A673 (cell line): Measurements from ENCODE around the gene KNDC1. TPM values are rescaled to one million over a fixed set of nuclear protein-coding genes. Genes with fewer than 3 reads are reported as not detected.

Experiments used
- BruUV-seq: library from RNA; stranded (reverse); fragments of 400-500 nt; replicated peaks from 2 replicates; lab custom pipeline; 2021; lab: Mats Ljungman, UMichigan
- CTCF ChIA-PET: fragments of 300-600 bp; sonication (Branson Sonifier 250); formaldehyde crosslinking; loops from one replicate; lab custom pipeline; 2022; ENCODE audit warnings: antibody characterized with exemption; lab: Charles Lee
- POLR2A ChIA-PET: fragments of 300-600 bp; sonication (Branson Sonifier 250); formaldehyde crosslinking; loops from one replicate; lab custom pipeline; 2022; ENCODE audit warnings: antibody characterized with exemption; ENCODE audit not compliant: low non-redundant PET; lab: Charles Lee
- DNase-seq: peaks from one replicate; pipeline ENCODE4 v3.0.0-alpha.2; 2015; ENCODE audit warnings: low spot score
- H3K27ac ChIP-seq: fragments of 200-600 bp; sonication (generic); 2 replicates; pipeline ENCODE4 v1.5.1; 2016; ENCODE audit warnings: mixed run types, low read depth, mild to moderate bottlenecking, mixed read lengths, antibody characterized with exemption, low read length; ENCODE audit not compliant: poor library complexity, severe bottlenecking
- H3K27me3 ChIP-seq: fragments of 200-600 bp; sonication (generic); replicated peaks from 2 replicates; pipeline ENCODE4 v1.6.1; 2017; ENCODE audit warnings: mixed run types, low read depth, mild to moderate bottlenecking, mixed read lengths, antibody characterized with exemption, low read length; ENCODE audit not compliant: insufficient read depth, poor library complexity
- H3K36me3 ChIP-seq: fragments of 200-600 bp; sonication (generic); 2 replicates; pipeline ENCODE4 v1.6.1; 2016; ENCODE audit warnings: mixed run types, mild to moderate bottlenecking, mixed read lengths, antibody characterized with exemption, low read length; ENCODE audit not compliant: insufficient read depth, poor library complexity, severe bottlenecking
- H3K4me1 ChIP-seq: fragments of 200-600 bp; sonication (generic); 2 replicates; pipeline ENCODE4 v1.6.1; 2017; ENCODE audit warnings: mixed run types, mild to moderate bottlenecking, mixed read lengths, antibody characterized with exemption, low read length; ENCODE audit not compliant: insufficient read depth, poor library complexity, severe bottlenecking
- H3K4me3 ChIP-seq: fragments of 200-600 bp; sonication (generic); 2 replicates; pipeline ENCODE4 v1.5.1; 2016; ENCODE audit warnings: low read depth, mixed run types, mild to moderate bottlenecking, mixed read lengths, low read length; ENCODE audit not compliant: poor library complexity, severe bottlenecking
- H3K9me3 ChIP-seq: fragments of 200-600 bp; sonication (generic); 2 replicates; pipeline ENCODE4 v1.6.1; 2016; ENCODE audit warnings: mixed run types, low read depth, mild to moderate bottlenecking, mixed read lengths, antibody characterized with exemption, low read length; ENCODE audit not compliant: poor library complexity, severe bottlenecking
- EZH2 ChIP-seq: fragments of 200-600 bp; sonication (generic); IDR thresholded peaks from 2 replicates; pipeline ENCODE4 v1.6.1; 2017; ENCODE audit warnings: borderline replicate concordance, low read depth, mild to moderate bottlenecking, mixed read lengths, antibody characterized with exemption, low read length; ENCODE audit not compliant: poor library complexity, severe bottlenecking
- intact Hi-C: fragments of 100-400 bp; cut with micrococcal nuclease; formaldehyde crosslinking; loops from one replicate; pipeline ENCODE4 v1.10.0; 2022; ENCODE audit not compliant: unreplicated experiment
- total RNA-seq: library from RNA; stranded (reverse); gene quantifications from 2 replicates; pipeline ENCODE4 v1.2.3, GENCODE V29; 2021
- TF ChIP-seq, protein P1 (sequence below): fragments of 300-800, 200-600 bp; sonication (generic); conservative IDR thresholded peaks from 2 replicates; pipeline ENCODE4 v1.5.1; 2017; ENCODE audit warnings: low read depth, mild to moderate bottlenecking, antibody characterized with exemption, low read length, moderate library complexity, mixed read lengths

Gene KNDC1
- total RNA-seq, 1 experiment from 2014 or later: not detected

DNA sequence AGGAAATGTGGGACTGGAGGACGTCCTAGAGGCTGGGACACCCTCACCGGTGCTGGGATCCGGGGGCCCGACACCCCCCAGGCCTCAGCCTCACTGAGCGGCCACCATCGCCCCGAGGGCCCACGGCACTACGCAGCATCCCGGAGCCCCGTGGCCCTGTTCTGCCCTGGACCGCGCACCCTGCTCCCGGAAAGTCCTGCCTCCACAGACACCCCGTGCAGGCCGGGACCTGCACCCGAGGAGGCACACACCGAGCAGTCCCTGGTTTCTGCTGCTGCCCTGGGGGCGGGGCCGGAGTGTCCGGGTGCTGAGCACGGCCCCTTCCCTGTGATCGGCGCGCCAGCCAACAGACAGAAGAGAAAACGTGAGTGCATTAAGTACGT lies 18.1 kb upstream of the KNDC1 start:
- H3K4me1 ChIP-seq: no peaks in the 10 kb centered on the region
- no peak overlapping the region for H3K4me3 ChIP-seq
- no peaks in the 10 kb centered on the region for H3K9me3 ChIP-seq
- H3K27me3 ChIP-seq: peaks cover 11% of the 10 kb centered on the region
- ChIA-PET POLR2A (no interaction called here), CTCF (no interaction called here)
- no peak overlapping the region for H3K27ac ChIP-seq
- DNase-seq: no peak
- no peaks in the 10 kb centered on the region for H3K36me3 ChIP-seq
- intact Hi-C loops: no loop called here
- TF ChIP-seq EZH2: no peak
- TF ChIP-seq, protein P1, sequence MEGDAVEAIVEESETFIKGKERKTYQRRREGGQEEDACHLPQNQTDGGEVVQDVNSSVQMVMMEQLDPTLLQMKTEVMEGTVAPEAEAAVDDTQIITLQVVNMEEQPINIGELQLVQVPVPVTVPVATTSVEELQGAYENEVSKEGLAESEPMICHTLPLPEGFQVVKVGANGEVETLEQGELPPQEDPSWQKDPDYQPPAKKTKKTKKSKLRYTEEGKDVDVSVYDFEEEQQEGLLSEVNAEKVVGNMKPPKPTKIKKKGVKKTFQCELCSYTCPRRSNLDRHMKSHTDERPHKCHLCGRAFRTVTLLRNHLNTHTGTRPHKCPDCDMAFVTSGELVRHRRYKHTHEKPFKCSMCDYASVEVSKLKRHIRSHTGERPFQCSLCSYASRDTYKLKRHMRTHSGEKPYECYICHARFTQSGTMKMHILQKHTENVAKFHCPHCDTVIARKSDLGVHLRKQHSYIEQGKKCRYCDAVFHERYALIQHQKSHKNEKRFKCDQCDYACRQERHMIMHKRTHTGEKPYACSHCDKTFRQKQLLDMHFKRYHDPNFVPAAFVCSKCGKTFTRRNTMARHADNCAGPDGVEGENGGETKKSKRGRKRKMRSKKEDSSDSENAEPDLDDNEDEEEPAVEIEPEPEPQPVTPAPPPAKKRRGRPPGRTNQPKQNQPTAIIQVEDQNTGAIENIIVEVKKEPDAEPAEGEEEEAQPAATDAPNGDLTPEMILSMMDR: no peak
- BruUV-seq: no TSS peak

DNA sequence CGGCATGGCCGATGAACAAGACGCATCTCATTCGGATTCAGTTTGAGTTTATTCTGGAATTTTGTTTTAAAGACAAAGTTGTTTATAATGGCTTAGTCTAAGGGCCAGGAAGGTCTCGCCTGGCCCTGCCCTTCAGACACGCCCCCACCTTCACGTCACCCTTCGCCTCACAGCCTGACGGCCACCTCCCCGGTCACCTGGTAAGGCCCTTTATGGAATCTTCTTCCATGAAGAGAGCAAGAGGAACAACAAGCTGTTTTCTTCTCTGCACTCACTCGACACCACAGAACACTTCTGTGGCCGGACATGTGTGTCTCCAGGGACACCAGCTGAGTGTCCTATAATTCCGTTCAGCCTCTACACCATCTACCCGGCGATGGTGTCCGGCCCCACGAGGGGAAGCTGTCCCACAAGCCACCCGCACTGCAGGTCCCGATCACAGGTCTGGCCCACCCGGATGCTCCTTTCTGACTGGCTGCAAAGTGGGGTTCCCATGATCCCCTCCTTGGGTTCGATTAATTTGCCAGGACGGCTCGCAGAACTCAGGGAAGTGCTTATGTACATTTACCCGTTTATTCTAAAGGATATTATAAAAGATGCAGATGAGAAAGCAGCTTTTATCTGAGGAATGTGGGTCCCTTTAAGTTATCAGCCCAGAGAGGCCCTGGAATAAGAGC lies 17.4 kb upstream of the KNDC1 start:
- intact Hi-C loops: no loop called here
- no peaks in the 10 kb centered on the region for H3K4me1 ChIP-seq
- no TSS peak for BruUV-seq

DNA sequence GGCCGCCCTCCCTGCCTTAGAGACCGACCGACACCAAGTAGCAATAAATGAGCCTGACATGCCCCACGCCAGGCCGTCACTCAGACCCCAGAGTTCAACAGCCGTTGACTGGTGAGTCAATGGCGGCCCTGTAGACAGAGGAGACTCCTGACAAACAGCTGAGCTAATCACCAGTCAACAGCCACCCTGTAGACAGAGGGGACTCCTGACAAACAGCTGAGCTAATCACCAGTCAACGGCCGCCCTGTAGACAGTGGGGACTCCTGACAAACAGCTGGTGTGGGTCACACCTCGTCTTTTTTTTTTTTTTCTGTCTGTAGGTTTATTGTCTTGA lies 16.9 kb upstream of the KNDC1 start:
- H3K4me1 ChIP-seq: no peaks in the 10 kb centered on the region
- no peaks in the 10 kb centered on the region for H3K36me3 ChIP-seq
- no peak overlapping the region for H3K4me3 ChIP-seq
- no peaks in the 10 kb centered on the region for H3K9me3 ChIP-seq
- H3K27ac ChIP-seq: no peak overlapping the region
- ChIA-PET CTCF (no interaction called here), POLR2A (no interaction called here)
- no peak for DNase-seq
- no TSS peak for BruUV-seq
- intact Hi-C loops: no loop called here
- TF ChIP-seq, protein P1: no peak
- no peak for TF ChIP-seq EZH2
- H3K27me3 ChIP-seq: peaks cover 23% of the 10 kb centered on the region

More for the DNA sequence above, 17.4 kb upstream of the KNDC1 start:
- DNase-seq: no peak
- Histone ChIP-seq H3K36me3 (no peaks in the 10 kb centered on the region), H3K9me3 (no peaks in the 10 kb centered on the region), H3K27ac (no peak overlapping the region), H3K4me3 (no peak overlapping the region), H3K27me3 (peaks cover 18% of the 10 kb centered on the region)
- no peak for TF ChIP-seq EZH2
- TF ChIP-seq, protein P1: no peak
- ChIA-PET POLR2A (no interaction called here), CTCF (no interaction called here)
